Neural cell (in vitro differentiated cells): Measurements from ENCODE around the gene CD180.

ENCODE experiments used
- EZH2 ChIP-seq: fragments of 200-600, 300-800 bp; shearing (Covaris generic), sonication (generic); IDR thresholded peaks from 2 replicates; pipeline ENCODE4 v1.6.1; 2014; ENCODE audit warnings: antibody characterized with exemption, low read length, borderline replicate concordance, mild to moderate bottlenecking; ENCODE audit not compliant: insufficient read depth, poor library complexity, severe bottlenecking
- SMC3 ChIP-seq: fragments of 450-650 bp; conservative IDR thresholded peaks from 2 replicates; pipeline ENCODE4 v1.6.1; 2014; ENCODE audit warnings: antibody characterized with exemption, mild to moderate bottlenecking, moderate library complexity; ENCODE audit not compliant: poor library complexity
- TAF1 ChIP-seq: IDR thresholded peaks from 2 replicates; pipeline ENCODE4 v1.6.1; 2012; ENCODE audit warnings: low read depth

DNA sequence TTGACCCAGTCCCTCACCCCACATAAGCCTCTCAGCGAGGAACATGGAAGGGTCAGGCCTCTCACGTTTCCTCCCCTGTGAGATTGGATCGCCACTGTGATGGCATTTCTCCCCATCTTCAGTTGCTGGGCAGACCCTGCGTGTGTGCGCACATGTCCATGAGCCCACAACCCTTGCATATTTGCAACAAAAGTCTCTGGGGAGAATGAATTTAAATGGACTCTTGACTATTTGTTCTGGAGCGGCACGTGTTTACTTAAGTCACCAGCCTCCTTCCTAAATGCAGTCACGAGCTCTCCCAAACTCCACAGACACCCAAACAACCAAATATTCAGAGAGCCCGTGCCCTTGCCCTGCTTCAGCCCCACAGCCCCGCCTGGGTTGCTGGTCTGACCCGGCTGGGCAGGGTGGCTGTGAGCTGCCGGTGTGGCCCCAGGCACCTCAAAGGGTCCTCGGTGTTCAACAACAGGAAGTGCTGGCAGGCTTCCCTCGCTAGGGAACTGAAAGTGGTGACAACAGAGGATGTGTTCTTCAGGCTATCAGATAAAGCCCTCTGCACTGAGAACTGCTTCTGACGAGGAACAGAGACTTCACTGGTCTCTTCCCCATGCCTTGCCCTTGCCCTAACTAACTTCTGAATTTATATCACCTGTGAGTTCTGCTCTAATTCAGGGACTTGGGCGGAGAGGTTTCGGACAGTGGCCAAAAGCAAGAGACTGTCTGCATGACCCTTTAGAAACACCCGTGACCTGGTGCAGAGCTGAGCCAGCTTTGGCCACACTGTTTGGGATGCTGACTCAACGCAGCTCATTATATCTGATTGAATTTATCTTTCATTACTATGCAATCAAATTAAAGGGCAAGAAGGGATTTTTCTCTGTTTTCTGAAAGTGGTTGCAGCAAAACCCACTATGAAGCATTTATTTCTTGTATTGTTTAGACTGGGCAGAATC lies 19.2 kb upstream of the CD180 start:
- no peak for TF ChIP-seq SMC3
- TF ChIP-seq EZH2, result no peak
- no peak for TF ChIP-seq TAF1
